Measurements from ENCODE around the gene EFNA4. TPM values are rescaled to one million over a fixed set of nuclear protein-coding genes. Genes with fewer than 3 reads are reported as not detected.

The EFNA4 gene
- polyA plus RNA-seq, 3 donors, result 2.3 to 8.0 (median 4.1) TPM

- no peak for TF ChIP-seq CTCF (IDR thresholded peaks at IDR 0.05)
- Histone ChIP-seq H4K20me1 (ENCODE audit: insufficient read depth, low read length) (peaks cover 66% of the 10 kb centered on the region), H3K27me3 (ENCODE audit: control insufficient read depth in 2 of 2, insufficient read depth in 2 of 2, low read length in 2 of 2) (peaks cover 0 to 5% of the 10 kb centered on the region in 2 donors), H3K79me2 (ENCODE audit: insufficient read depth, low read length) (peaks cover 7% of the 10 kb centered on the region), H3K9ac (ENCODE audit: insufficient read depth, low read length, poor library complexity, severe bottlenecking) (peak overlapping the region; percentile 77), H3K4me2 (replicated peaks; ENCODE audit: extremely low read depth, low read length, poor library complexity, severe bottlenecking) (peak overlapping the region; percentile 97), H3K9me3 (replicated peaks in 1 of 2; ENCODE audit: control insufficient read depth in 1 of 2, insufficient read depth in 1 of 2, low read length in 2 of 2) (no peaks in the 10 kb centered on the region), H2AFZ (ENCODE audit: insufficient read depth, low read depth, low read length, poor library complexity, severe bottlenecking) (peak overlapping the region; percentile 90), H3K4me3 (replicated peaks in 1 of 3; ENCODE audit: low read depth in 2 of 3, low read length in 3 of 3) (peak overlapping the region; percentile 62 to 89 (median 77)), H3K27ac (ENCODE audit: low read depth in 1 of 2, low read length in 2 of 2) (no peak overlapping the region), H3K36me3 (replicated peaks in 1 of 2; ENCODE audit: control insufficient read depth in 1 of 2, insufficient read depth in 2 of 2, low read length in 2 of 2) (peaks cover 21 to 49% of the 10 kb centered on the region in 2 donors), H3K4me1 (ENCODE audit: control insufficient read depth in 1 of 2, insufficient read depth in 2 of 2, low read length in 2 of 2) (peaks cover 26 to 41% of the 10 kb centered on the region in 2 donors)
- no peak for DNase-seq
- Mint-ChIP-seq H3K9me3 (peaks cover 0 to 2% (median 0%) of the 10 kb centered on the region in 7 donors), H3K27me3 (ENCODE audit: low read depth in 3 of 3) (peaks cover 6 to 11% (median 10%) of the 10 kb centered on the region in 3 donors), H3K36me3 (peaks cover 47 to 57% of the 10 kb centered on the region in 2 donors), H3K4me3 (peak overlapping the region; percentile 81 to 87), H3K27ac (peak overlapping the region in 4 of 7 donors; percentile 15 to 90 (median 80)), H3K4me1 (peaks cover 33% of the 10 kb centered on the region)
- intact Hi-C loops (cut with micrococcal nuclease), result loop anchor here (5.0 kb wide), 2 partner anchors 62 to 92 kb away; partner anchors contain the start of genes CKS1B (in 1 of the 2), SHC1 (in 1 of the 2) and ZBTB7B (in 1 of the 2)
- no CpG with 5 or more reads among the region's 14 CpGs for WGBS (ENCODE audit: insufficient coverage)
Observed at GRCh38 chr1:155064111-155064831, 731 bp downstream of the EFNA4 start.

GRCh38 chr1:155064832-155065429, 1.4 kb downstream of the EFNA4 start:
- Histone ChIP-seq H3K79me2 (ENCODE audit: insufficient read depth, low read length) (peaks cover 7% of the 10 kb centered on the region), H3K9me3 (replicated peaks in 1 of 2; ENCODE audit: control insufficient read depth in 1 of 2, insufficient read depth in 1 of 2, low read length in 2 of 2) (no peaks in the 10 kb centered on the region), H3K4me3 (replicated peaks in 1 of 3; ENCODE audit: low read depth in 2 of 3, low read length in 3 of 3) (no peak overlapping the region), H3K4me2 (replicated peaks; ENCODE audit: extremely low read depth, low read length, poor library complexity, severe bottlenecking) (peak overlapping the region; percentile 97), H4K20me1 (ENCODE audit: insufficient read depth, low read length) (peaks cover 68% of the 10 kb centered on the region), H3K9ac (ENCODE audit: insufficient read depth, low read length, poor library complexity, severe bottlenecking) (no peak overlapping the region), H3K4me1 (ENCODE audit: control insufficient read depth in 1 of 2, insufficient read depth in 2 of 2, low read length in 2 of 2) (peaks cover 26 to 45% of the 10 kb centered on the region in 2 donors), H2AFZ (ENCODE audit: insufficient read depth, low read depth, low read length, poor library complexity, severe bottlenecking) (no peak overlapping the region), H3K27ac (ENCODE audit: low read depth in 1 of 2, low read length in 2 of 2) (no peak overlapping the region), H3K27me3 (ENCODE audit: control insufficient read depth in 2 of 2, insufficient read depth in 2 of 2, low read length in 2 of 2) (peaks cover 0 to 5% of the 10 kb centered on the region in 2 donors), H3K36me3 (replicated peaks in 1 of 2; ENCODE audit: control insufficient read depth in 1 of 2, insufficient read depth in 2 of 2, low read length in 2 of 2) (peaks cover 14 to 47% of the 10 kb centered on the region in 2 donors)
- peak overlapping the region in 1 of 7 donors; percentile 75 for H3K27ac Mint-ChIP-seq
- no peak for DNase-seq
- peak overlapping the region in 1 of 2 donors; percentile 87 for H3K4me3 Mint-ChIP-seq
- no peak for TF ChIP-seq CTCF (IDR thresholded peaks at IDR 0.05)
- H3K4me1 Mint-ChIP-seq, result peaks cover 33% of the 10 kb centered on the region
- peaks cover 6 to 12% (median 11%) of the 10 kb centered on the region in 3 donors for H3K27me3 Mint-ChIP-seq (ENCODE audit: low read depth in 3 of 3)
- peaks cover 0 to 2% (median 0%) of the 10 kb centered on the region in 7 donors for H3K9me3 Mint-ChIP-seq
- H3K36me3 Mint-ChIP-seq, result peaks cover 43 to 54% of the 10 kb centered on the region in 2 donors
- 83% methylated on average over 1 of the region's 5 CpGs for WGBS (ENCODE audit: insufficient coverage)
- intact Hi-C loops (cut with micrococcal nuclease), result loop anchor here (5.0 kb wide), 2 partner anchors 63 to 93 kb away; partner anchors contain the start of genes CKS1B (in 1 of the 2), SHC1 (in 1 of the 2) and ZBTB7B (in 1 of the 2)

Data from CD14-positive monocyte (primary cell).